GM21526 (cell line): ENCODE measurements around the gene GNAT1.
"Not testable (repeated sequence)": the region's sequence is repeated elsewhere in the genome, so short reads cannot be mapped to it uniquely, and the experiment has no call there.

Experiments used
- ATAC-seq: cut with Tn5 transposase; IDR thresholded peaks from one replicate; pipeline ENCODE4 v1.9.1; 2021; ENCODE audit warnings: moderate library complexity; ENCODE audit not compliant: unreplicated experiment, low FRiP score

GNAT1 gene

GRCh38 chr3:50201573-50202315 lies 10.3 kb downstream of the GNAT1 start:
- ATAC-seq = no peak

DNA sequence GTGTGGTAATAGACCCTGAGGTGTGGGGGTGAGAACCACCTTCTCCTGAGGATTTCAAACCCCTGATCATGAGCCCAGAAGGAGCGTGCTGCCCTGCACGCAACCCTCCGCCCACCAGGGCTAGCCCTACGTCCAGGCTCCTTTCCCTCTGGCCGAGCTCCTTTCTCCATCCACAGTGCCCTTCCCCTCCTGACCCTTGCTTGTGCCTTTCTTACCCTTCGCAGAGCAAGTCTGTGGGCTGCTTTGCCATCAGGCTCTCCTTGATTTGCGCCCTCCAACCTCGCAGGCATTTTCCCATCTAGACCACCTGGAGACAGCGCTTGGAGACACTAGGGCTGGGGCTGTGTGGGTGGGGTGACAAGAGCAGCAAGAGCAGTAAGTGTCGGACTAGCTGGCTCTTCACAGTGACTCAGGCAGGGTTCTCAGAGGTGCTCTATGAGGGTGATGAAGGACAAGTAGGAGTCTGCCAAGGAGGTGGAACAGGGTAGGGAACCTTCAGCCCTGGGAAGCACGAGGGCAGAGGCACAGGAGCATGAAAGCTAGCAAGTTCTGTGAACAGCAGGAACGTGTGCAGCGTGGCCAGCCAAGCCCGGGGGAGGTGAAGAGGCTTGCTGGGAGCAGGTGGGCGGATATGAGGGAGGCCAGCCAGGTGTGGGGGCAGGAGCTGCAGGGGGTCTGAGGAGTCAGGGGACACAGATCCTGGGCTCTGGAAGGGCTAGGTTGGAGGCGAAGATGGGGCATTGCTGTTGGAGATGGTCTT lies 11.1 kb downstream of the GNAT1 start:
- no peak for ATAC-seq

GRCh38 chr3:50203113-50203808 lies 11.9 kb downstream of the GNAT1 start:
- ATAC-seq = no peak

DNA sequence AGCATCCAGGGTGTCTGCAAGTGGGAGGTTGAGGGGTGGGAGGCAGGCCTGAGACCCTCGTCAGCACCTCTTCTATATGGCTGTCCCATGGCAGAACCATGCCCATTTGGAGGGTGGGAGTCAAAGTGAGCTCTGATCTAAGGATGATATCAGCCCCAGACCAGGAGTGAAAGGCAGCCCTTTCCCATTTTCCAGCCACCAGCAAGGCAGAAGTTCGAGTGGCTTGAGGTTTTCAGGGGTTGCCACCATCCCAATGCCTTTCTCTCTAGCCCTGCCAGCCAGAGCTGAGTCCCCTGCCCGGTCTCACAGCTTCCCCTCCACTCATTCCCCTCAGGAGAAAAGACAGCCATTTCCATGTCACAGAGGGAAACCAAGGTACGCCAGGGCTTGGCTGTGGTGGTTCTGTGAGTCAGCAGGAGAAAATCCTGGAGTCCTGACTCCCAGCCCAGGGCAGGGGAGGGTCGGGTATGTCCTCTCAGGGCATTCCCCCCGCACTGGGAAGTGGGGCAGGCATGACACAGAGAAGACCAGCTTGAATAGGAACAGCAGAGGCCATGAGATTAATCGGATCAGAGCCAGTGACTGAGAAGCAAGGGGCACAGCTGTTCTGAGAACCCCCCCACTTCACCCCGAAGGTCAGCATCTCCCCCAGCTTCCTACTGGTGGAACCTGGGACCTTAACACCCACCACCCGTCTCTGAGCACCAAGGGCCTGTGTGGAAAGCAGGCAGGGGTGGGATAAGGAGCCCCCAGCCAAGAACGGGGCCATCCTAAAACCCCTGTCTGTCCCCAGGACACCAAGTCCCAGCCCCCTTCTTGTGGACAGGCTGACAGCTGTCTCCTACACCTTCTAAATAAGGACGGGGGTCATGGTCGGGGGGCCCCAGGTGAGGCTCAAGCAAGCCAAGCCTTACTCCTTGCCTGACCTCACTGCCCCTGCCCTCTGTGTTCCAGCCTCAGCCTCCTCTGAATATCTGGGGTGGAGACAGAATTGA lies 12.7 kb downstream of the GNAT1 start:
- ATAC-seq = no peak

GRCh38 chr3:50204804-50205412 lies 13.5 kb downstream of the GNAT1 start, which contains the start of gene SLC38A3:
Gene SLC38A3, plus strand, starts transcription at chr3:50205271. Its CDS starts 8,929 bp downstream, at chr3:50214200.
- ATAC-seq = no peak

GRCh38 chr3:50205413-50206276 lies 14.2 kb downstream of the GNAT1 start:
- ATAC-seq = no peak

GRCh38 chr3:50207359-50208042 lies 16.1 kb downstream of the GNAT1 start:
- no peak for ATAC-seq

DNA sequence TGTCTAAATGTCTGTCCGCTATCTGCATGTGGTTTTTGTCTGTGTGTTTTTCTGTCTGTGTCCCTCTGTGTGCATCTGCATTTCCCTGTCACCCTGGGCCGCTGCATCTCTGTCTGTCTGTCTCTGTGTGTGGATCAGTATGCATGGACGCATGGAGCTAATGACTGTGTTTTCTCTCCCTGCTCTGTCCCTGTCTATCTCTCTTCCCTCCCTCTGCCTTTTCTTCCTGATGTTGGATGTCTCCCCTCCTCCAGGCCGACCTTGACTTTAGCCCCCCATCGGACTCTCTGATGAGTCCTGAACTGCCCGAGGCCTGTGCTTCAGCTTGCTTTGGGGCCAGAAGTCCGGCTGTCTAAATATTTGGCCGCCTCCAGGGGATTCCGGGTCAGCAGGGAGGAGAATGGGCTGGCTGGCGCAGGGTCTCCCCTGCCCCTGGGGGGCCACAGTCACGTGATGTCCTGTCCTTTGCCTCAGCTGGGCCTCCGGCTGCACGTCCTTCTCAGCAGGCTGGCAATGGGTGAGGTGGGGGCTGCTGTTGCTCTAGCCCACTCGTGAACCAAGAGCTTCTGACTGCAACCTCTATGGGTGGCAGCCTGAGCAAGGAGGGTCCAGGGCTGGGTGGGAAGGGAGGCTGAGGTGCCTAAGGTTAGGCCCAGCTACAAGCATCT lies 17.4 kb downstream of the GNAT1 start:
- ATAC-seq = no peak

GRCh38 chr3:50210176-50210509 lies 18.7 kb downstream of the GNAT1 start:
- ATAC-seq = no peak

DNA sequence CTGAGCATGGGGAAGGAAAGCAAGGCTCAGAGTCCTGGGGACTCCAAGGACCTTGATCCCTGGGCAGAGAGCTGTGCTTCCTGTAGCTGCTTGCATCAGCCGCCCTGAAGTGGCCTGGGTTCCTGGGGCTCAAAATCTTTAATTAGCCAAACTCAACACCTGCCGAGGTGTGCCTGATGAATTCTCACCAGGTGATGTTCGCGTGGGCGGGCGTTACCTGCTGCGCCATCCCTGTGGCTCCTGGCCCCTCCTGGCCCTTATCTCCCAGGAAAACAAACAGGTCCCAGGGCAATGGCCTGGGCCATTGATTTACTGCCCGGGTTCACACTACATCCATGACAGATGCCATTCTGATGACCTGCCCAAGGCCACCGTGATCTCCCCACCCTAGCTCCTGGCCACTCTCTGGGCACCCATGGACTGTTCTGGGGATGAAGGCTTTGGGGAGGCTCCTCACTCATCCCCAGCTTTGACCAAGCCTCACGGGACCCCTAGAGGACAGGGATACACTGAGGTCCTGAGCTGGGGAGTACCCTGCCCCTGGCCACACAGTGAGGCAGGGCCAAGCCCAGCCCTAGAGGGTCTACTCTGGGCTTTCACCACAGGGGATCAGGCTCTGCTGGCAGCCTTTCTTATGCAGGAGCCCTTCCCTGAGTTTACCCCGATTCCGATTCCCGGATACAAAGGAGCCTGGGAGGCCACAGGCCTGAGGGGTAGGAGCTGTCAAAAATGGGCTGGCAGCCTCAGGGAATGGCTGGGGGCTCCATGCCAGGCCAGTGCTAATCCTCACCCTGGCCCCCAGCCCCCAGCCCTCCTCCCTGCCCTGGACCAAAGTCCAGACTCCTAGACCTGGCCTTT lies 19.3 kb downstream of the GNAT1 start:
- ATAC-seq = no peak

- not testable (repeated sequence) for ATAC-seq
Observed at GRCh38 chr3:50211368-50211717, 19.9 kb downstream of the GNAT1 start.

GRCh38 chr3:50211930-50212329 lies 20.5 kb downstream of the GNAT1 start:
- ATAC-seq = no peak

DNA sequence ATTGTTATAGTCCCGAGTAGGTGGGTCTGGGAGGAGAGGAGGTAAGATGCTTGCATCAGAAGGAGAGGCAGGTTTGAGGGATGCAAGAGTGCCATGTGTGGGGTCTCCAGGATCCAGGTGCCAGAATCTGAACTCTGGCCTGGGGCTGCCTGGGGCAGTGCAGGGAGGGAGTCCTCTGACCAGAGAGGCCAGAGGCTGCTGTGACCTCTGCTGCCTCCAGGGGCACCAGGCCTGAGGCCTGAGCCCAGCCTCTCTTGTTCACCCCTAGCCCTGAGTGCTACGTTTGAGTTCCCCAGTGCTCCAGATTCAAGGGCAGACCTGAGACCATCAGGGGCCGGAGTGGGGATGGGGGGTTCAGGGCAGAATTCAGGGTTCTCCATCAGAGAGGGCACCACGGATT lies 21.1 kb downstream of the GNAT1 start:
- ATAC-seq = no peak

GRCh38 chr3:50212971-50213370 lies 21.6 kb downstream of the GNAT1 start:
- ATAC-seq = no peak

- ATAC-seq = no peak
Observed at GRCh38 chr3:50213373-50213772, 22.0 kb downstream of the GNAT1 start.

DNA sequence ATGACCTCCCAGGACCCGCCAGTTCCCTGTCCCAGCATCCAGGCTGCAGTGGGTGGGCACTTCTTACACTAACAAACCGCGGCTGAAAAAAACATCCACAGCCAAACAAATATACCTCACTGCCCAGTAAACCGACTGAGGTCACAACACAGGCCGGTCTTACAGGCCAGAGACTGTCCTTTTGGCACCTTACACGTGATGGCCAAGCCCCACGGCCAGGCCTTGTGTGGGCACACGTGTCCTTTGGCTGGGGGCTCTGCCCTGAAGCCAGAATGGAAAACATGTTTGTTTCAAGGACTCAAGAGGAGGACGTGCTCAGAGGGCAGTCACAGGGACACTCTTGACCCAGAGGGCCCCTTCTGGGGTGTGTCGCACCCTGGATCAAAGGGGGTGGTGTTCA lies 23.4 kb downstream of the GNAT1 start:
- no peak for ATAC-seq

DNA sequence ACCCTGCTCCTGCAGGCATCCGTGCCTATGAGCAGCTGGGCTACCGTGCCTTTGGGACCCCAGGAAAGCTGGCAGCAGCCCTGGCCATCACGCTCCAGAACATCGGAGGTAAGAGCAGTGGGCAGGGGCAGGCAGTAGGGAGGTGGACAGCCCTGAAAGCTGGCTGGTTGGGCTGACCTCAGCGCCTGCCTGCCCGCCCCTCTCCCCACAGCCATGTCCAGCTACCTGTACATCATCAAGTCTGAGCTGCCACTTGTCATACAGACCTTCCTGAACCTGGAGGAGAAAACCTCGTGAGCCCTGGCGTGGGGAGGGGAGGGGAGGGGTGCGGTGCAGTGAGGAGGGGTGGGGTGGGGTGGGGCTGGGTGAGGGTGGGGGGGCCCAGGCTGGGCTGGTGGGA lies 24.1 kb downstream of the GNAT1 start:
- ATAC-seq = no peak
